HUDEP-2 (cell line): ENCODE data around the gene NCBP2L.

Experiments
- DNase-seq, 76 experiments: peaks; one replicate each; lab custom pipeline; 2025; ENCODE audit not compliant: unreplicated experiment in 76 of 76; lab: John Stamatoyannopoulos, UW

The NCBP2L gene

GRCh38 chrX:107777536-107777832, at the start of gene NCBP2L:
Gene NCBP2L (plus strand): TSS chrX:107777733. CDS start chrX:107794221, 16,488 bp downstream.
- no peak for DNase-seq

- peak in 7 of 76 experiments; percentile 1 to 19 (median 1) for DNase-seq
These were observed 49.0 kb upstream of the NCBP2L start for GRCh38 chrX:107728371-107729099.

- DNase-seq = no peak
These were observed 47.8 kb upstream of the NCBP2L start for GRCh38 chrX:107729558-107730297.

GRCh38 chrX:107730298-107730655, 47.3 kb upstream of the NCBP2L start:
- DNase-seq = no peak

- DNase-seq = peak in 18 of 76 experiments; percentile 0 to 41 (median 9)
These were observed 46.4 kb upstream of the NCBP2L start for GRCh38 chrX:107730991-107731766.

GRCh38 chrX:107731831-107732502, 45.6 kb upstream of the NCBP2L start:
- DNase-seq = peak in 72 of 76 experiments; percentile 4 to 81 (median 59)

- DNase-seq = peak in 36 of 76 experiments; percentile 0 to 44 (median 6)
These were observed 43.8 kb upstream of the NCBP2L start for GRCh38 chrX:107733686-107734085.

GRCh38 chrX:107734646-107735045, 42.9 kb upstream of the NCBP2L start:
- DNase-seq = no peak

- DNase-seq = no peak
These were observed 40.6 kb upstream of the NCBP2L start for GRCh38 chrX:107736781-107737531.

GRCh38 chrX:107738272-107738671, 39.3 kb upstream of the NCBP2L start:
- peak in 3 of 76 experiments; percentile 0 to 1 (median 0) for DNase-seq

- no peak for DNase-seq
These were observed 38.8 kb upstream of the NCBP2L start for GRCh38 chrX:107738768-107739167.

GRCh38 chrX:107739541-107739940, 38.0 kb upstream of the NCBP2L start:
- no peak for DNase-seq

- DNase-seq = peak in 2 of 76 experiments; percentile 38 to 55
These were observed 36.1 kb upstream of the NCBP2L start for GRCh38 chrX:107741404-107741790.

GRCh38 chrX:107742700-107743191, 34.8 kb upstream of the NCBP2L start:
- no peak for DNase-seq

GRCh38 chrX:107743995-107744394, 33.5 kb upstream of the NCBP2L start:
- no peak for DNase-seq

GRCh38 chrX:107744868-107745267, 32.7 kb upstream of the NCBP2L start:
- no peak for DNase-seq

GRCh38 chrX:107747596-107748161, 29.9 kb upstream of the NCBP2L start:
- peak in 4 of 76 experiments; percentile 0 to 10 (median 2) for DNase-seq

GRCh38 chrX:107748506-107748905, 29.0 kb upstream of the NCBP2L start:
- DNase-seq = no peak

- no peak for DNase-seq
These were observed 27.3 kb upstream of the NCBP2L start for GRCh38 chrX:107750263-107750662.
